Activated CD4-positive, alpha-beta T cell treated with anti-CD3 and anti-CD28 coated beads for 48 hours (primary cell): ENCODE measurements around the gene GALNT9.

ENCODE experiments used
- DNase-seq: peaks from one replicate; pipeline ENCODE4 v3.0.0-alpha.2; 2020

GALNT9 gene

GRCh38 chr12:132292328-132293319 lies 36.8 kb downstream of the GALNT9 start:
- DNase-seq, result no peak

GRCh38 chr12:132291402-132292175 lies 37.8 kb downstream of the GALNT9 start:
- no peak for DNase-seq

- DNase-seq, result no peak
These were observed 39.2 kb downstream of the GALNT9 start for GRCh38 chr12:132290203-132290540.

- no peak for DNase-seq
These were observed 39.8 kb downstream of the GALNT9 start for GRCh38 chr12:132289356-132290202.

GRCh38 chr12:132288516-132289215 lies 40.7 kb downstream of the GALNT9 start:
- no peak for DNase-seq

- no peak for DNase-seq
These were observed 41.8 kb downstream of the GALNT9 start for GRCh38 chr12:132287391-132288238.

GRCh38 chr12:132286912-132287311 lies 42.5 kb downstream of the GALNT9 start:
- DNase-seq, result no peak

- no peak for DNase-seq
These were observed 43.3 kb downstream of the GALNT9 start for GRCh38 chr12:132285991-132286681.

GRCh38 chr12:132284827-132285741 lies 44.3 kb downstream of the GALNT9 start:
- DNase-seq, result no peak

- DNase-seq, result peak; percentile 17
These were observed 45.1 kb downstream of the GALNT9 start for GRCh38 chr12:132284071-132284826.

- no peak for DNase-seq
These were observed 46.2 kb downstream of the GALNT9 start for GRCh38 chr12:132282950-132283771.

- no peak for DNase-seq
These were observed 47.1 kb downstream of the GALNT9 start for GRCh38 chr12:132282031-132282949.

- DNase-seq, result no peak
These were observed 48.4 kb downstream of the GALNT9 start for GRCh38 chr12:132281038-132281437.

- DNase-seq, result no peak
These were observed 49.0 kb downstream of the GALNT9 start for GRCh38 chr12:132280406-132280805.

GRCh38 chr12:132279930-132280329 lies 49.5 kb downstream of the GALNT9 start:
- DNase-seq, result no peak

GRCh38 chr12:132279184-132279889 lies 50.1 kb downstream of the GALNT9 start:
- DNase-seq, result no peak
